Retinal pigment epithelial cell (primary cell): ENCODE data around the gene CSNK1G3.

Experiments used
- DNase-seq: peaks from one replicate; pipeline ENCODE4 v3.0.0-alpha.2; 2010; ENCODE audit warnings: low read depth
- H3K4me3 ChIP-seq: 2 replicates; pipeline ENCODE4 v1.5.1; 2011; ENCODE audit warnings: mild to moderate bottlenecking, low read length, control low read depth, moderate library complexity
- CTCF ChIP-seq: conservative IDR thresholded peaks from 2 replicates; pipeline ENCODE4 v1.5.1; 2011; ENCODE audit warnings: low read depth, low read length, control low read depth, inconsistent platforms

CSNK1G3 gene

GRCh38 chr5:123528065-123528464 lies 16.1 kb downstream of the CSNK1G3 start:
- TF ChIP-seq CTCF: no peak
- DNase-seq: no peak

DNA sequence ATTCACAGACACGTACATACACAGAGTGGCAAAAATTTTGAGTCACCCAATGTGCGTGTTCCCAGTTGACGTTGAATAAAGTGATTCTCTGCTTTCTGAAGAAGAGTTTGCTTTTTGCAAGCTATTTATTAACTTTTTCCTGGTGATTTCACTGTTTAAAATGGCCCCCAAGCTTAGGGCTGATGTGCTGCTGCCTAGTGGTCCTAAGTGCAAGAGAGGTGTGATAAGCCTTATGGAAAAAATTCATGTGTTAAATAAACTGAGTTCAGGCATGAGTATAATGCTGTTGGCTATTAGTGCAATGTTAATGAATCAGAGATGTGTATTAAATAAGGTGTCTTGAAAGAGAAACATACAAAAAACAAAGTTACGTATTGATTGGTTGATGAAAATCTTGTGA lies 16.9 kb downstream of the CSNK1G3 start:
- no peak for DNase-seq
- no peak overlapping the region for H3K4me3 ChIP-seq
- TF ChIP-seq CTCF: no peak

More at GRCh38 chr5:123528065-123528464, 16.1 kb downstream of the CSNK1G3 start:
- no peak overlapping the region for H3K4me3 ChIP-seq

DNA sequence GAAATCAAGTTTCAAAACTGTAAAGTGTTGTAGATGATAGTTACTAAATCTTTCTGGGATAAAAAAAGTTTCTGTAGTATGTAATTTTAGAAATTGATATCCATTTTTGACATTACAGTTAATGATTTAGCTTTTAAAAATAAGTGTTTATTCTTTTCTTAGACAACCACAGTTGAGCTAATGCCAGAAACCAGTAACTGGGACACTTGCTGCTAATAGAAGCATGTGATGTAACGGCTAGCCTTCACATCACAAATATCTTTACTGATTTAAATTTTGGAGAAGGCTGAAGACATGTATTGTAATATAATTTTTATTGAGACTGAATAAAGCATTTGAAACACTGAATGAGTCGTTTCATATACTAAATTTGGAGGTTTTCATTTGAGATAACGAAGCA lies 18.8 kb downstream of the CSNK1G3 start:
- H3K4me3 ChIP-seq: no peak overlapping the region
- TF ChIP-seq CTCF: no peak
- DNase-seq: no peak

- no peak for TF ChIP-seq CTCF
- DNase-seq: no peak
- no peak overlapping the region for H3K4me3 ChIP-seq
Measured at GRCh38 chr5:123535648-123536047, 23.7 kb downstream of the CSNK1G3 start.

- H3K4me3 ChIP-seq: no peak overlapping the region
- DNase-seq: no peak
- no peak for TF ChIP-seq CTCF
Measured at GRCh38 chr5:123537256-123537655, 25.3 kb downstream of the CSNK1G3 start.

DNA sequence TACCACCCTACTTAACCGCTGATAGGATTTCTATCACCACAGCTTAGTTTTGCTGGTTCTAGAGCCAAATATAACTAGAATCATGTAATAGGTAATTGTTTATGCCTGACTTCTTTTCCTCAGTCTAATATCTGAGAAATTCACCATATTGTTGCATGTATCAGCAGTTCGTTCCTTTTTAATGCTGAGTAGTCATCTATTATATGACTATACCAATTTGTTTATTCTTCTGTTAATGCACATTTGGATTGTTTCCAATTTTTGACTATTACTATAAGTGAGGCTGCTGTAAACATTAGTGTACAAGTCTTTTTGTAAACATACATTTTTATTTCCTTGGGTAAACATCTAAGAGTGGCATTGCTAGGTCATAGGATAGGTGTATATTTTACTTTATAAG lies 25.9 kb downstream of the CSNK1G3 start:
- DNase-seq: no peak
- TF ChIP-seq CTCF: no peak
- no peak overlapping the region for H3K4me3 ChIP-seq

- no peak for TF ChIP-seq CTCF
- no peak overlapping the region for H3K4me3 ChIP-seq
- DNase-seq: peak; percentile 22
Measured at GRCh38 chr5:123538670-123539459, 26.9 kb downstream of the CSNK1G3 start.
